ENCODE data around the gene ABCA5.
"Not testable (repeated sequence)": the region's sequence is repeated elsewhere in the genome, so short reads cannot be mapped to it uniquely, and the experiment has no call there.

ABCA5 gene

DNA sequence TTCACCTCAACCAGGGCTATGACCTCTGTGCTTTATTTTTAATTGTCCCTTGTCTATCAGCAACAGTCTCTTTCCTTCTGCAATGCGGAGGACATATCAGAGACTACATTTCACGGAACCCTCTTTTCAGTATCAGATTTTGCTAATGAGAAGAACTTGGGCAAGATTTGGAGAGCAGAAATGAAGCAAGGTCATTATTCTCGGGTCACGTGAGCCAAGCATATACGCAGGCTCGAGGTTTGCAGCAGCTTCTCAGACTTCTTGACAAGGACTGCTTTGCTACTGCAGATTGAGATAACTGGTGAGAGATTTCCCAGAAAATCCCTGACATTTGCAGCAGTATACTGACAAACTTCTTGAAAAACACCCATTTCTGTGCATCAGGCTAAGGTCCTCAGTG, 128.7 kb downstream of the ABCA5 start:
- no peak for DNase-seq

DNA sequence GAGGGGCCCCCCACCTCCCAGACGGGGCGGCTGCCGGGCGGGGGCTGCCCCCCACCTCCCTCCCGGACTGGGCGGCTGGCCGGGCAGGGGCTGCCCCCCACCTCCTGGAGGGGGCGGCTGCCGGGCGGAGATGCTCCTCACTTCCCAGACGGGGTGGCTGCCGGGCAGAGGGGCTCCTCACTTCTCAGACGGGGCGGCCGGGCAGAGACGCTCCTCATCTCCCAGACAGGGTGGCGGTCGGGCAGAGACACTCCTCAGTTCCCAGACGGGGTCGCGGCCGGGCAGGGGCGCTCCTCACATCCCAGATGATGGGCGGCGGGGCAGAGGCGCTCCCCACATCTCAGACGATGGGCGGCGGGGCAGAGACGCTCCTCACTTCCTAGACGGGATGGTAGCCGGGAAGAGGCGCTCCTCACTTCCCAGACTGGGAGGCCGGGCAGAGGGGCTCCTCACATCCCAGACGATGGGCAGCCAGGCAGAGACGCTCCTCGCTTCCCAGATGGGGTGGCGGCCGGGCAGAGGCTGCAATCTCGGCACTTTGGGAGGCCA, 130.8 kb downstream of the ABCA5 start:
- not testable (repeated sequence) for DNase-seq
